Measurements from ENCODE around the gene TLE4. TPM values are rescaled to one million over a fixed set of nuclear protein-coding genes. Genes with fewer than 3 reads are reported as not detected.

The TLE4 gene
- total RNA-seq, 1 donor from 2014 or later: 62.6 TPM

DNA sequence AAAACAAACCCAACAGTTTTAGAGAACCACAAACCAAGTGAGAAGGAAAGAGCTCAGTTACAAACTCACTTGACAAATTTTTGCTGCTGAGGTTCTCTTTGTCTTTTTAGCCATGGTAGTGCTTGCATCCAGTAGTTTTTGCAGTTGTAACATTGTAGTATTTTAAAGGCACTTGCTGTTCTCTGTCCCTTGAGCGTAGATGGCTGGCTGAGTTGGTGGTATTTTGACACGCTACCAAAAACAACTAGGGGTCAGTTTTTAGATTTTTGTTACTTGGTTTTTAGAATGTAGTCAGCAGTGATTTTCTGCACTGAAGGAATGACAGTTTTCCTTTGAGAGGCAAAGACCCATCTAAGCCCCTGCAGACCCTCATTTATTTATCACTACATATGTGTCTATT is 58.0 kb downstream of the TLE4 start:
- H3K4me3 Mint-ChIP-seq: no peak overlapping the region
- intact Hi-C loops (cut with micrococcal nuclease): loop anchor here (2.0 kb wide), 1 partner anchor 21 kb away; no protein-coding TSS in a partner anchor
- no peak overlapping the region for H3K27ac Mint-ChIP-seq
- DNase-seq (no peak), ATAC-seq (ENCODE audit: low read depth) (no peak)
- peaks cover 14% of the 10 kb centered on the region for H3K36me3 Mint-ChIP-seq (ENCODE audit: low read depth)
- POLR2A ChIA-PET: interaction anchor here (1.1 kb wide), 1 partner anchor 58 kb away, joined by 3 read pairs; the partner anchor contains the start of gene TLE4
- CTCF ChIA-PET: no interaction called here
- no peaks in the 10 kb centered on the region for H3K27me3 Mint-ChIP-seq
- peaks cover 24% of the 10 kb centered on the region for H3K4me1 Mint-ChIP-seq
- TF ChIP-seq, protein P1, sequence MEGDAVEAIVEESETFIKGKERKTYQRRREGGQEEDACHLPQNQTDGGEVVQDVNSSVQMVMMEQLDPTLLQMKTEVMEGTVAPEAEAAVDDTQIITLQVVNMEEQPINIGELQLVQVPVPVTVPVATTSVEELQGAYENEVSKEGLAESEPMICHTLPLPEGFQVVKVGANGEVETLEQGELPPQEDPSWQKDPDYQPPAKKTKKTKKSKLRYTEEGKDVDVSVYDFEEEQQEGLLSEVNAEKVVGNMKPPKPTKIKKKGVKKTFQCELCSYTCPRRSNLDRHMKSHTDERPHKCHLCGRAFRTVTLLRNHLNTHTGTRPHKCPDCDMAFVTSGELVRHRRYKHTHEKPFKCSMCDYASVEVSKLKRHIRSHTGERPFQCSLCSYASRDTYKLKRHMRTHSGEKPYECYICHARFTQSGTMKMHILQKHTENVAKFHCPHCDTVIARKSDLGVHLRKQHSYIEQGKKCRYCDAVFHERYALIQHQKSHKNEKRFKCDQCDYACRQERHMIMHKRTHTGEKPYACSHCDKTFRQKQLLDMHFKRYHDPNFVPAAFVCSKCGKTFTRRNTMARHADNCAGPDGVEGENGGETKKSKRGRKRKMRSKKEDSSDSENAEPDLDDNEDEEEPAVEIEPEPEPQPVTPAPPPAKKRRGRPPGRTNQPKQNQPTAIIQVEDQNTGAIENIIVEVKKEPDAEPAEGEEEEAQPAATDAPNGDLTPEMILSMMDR (IDR thresholded peaks at IDR 0.05): no peak
- H3K9me3 Mint-ChIP-seq: no peaks in the 10 kb centered on the region

DNA sequence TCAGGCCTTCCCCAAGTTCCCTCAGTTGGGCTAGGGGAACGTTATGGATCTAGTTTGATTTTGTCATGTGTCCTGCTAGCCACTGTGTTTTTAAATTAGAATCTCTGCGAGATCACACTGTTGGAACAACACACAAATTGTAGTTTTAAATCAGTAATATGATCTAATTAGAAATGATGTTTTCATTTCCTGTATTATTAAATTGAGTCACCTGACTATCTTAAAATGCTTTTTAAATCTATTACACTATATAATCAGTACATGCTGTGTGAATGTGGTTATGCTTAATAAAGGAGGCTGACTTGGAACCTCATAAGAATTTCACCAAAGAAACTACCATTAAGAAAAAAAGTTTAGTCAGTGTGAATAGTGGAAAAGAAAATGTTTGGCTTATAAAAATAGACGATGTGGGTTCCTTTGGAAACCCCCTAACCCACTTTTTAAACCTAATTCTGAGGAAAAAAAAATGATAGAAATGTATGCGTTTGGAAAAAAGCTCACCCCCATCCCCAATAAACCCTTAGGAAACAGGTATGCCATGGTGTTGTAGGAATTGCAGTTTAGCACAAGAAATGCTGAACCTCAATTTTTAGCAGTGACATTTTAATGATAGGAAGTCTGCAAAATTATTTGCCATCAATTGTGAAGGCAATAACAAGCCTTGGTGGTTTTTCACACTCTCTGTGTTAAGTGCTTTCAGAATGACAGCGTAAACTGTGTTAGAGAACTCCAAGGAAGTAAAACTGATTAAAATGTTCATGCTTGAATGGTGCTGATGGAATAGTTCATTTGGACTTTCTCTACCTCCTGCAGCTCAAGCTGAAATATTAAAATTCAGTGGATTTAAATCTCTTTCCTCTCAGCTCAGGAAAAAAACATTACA is 59.0 kb downstream of the TLE4 start:
- TF ChIP-seq, protein P1 (IDR thresholded peaks at IDR 0.05): no peak
- Mint-ChIP-seq H3K36me3 (ENCODE audit: low read depth) (peaks cover 16% of the 10 kb centered on the region), H3K4me1 (peaks cover 19% of the 10 kb centered on the region), H3K27ac (no peak overlapping the region), H3K27me3 (no peaks in the 10 kb centered on the region), H3K9me3 (no peaks in the 10 kb centered on the region), H3K4me3 (no peak overlapping the region)
- DNase-seq (no peak), ATAC-seq (ENCODE audit: low read depth) (no peak)
- POLR2A ChIA-PET: no interaction called here
- CTCF ChIA-PET: no interaction called here
- intact Hi-C loops (cut with micrococcal nuclease): loop anchor here (2.0 kb wide), 1 partner anchor 20 kb away; no protein-coding TSS in a partner anchor

DNA sequence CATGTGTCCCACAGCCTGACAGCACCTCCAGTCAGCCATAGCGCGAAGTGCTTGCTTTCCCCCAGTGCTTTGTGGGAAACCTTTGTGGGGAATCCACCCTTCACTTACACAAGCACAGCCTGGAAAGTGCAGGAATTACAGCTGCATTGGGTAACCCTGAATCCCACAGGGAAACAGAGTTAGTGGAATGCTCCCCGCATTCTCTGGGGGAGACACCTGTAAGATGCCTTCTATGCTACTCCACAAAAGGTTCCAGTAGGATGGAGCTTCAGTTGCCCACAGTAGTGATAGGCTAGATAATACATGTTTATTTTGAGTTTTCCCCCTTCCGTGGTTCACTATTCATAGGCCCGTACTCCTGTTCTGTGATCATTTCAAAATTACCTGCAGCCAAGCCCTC is 60.3 kb downstream of the TLE4 start:
- intact Hi-C loops (cut with micrococcal nuclease): no loop called here
- Mint-ChIP-seq H3K27ac (no peak overlapping the region), H3K27me3 (no peaks in the 10 kb centered on the region), H3K9me3 (no peaks in the 10 kb centered on the region), H3K36me3 (ENCODE audit: low read depth) (peaks cover 21% of the 10 kb centered on the region), H3K4me3 (no peak overlapping the region), H3K4me1 (peaks cover 20% of the 10 kb centered on the region)
- TF ChIP-seq, protein P1 (IDR thresholded peaks at IDR 0.05): no peak
- ChIA-PET CTCF (no interaction called here), POLR2A (no interaction called here)
- ATAC-seq (ENCODE audit: low read depth) (no peak), DNase-seq (no peak)

DNA sequence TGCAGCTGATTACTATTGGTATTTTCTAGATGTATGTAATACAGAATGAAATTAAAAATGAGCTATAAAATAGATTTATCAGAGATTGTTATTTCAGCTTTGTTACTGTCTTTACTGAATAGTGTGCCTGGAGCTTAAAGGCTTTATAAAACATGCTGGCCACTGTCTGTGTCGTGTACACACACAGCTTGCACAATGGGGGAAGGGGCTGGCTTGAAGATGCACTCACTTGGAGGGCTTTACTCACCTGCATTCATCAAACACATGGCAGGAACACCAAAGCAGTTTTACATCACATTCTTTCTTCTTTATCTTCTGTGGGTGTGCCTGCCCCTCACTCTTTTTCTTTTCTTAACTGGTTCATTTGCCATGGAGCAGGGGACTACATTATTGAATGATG is 60.9 kb downstream of the TLE4 start:
- ATAC-seq (ENCODE audit: low read depth): no peak
- DNase-seq: no peak
- H3K9me3 Mint-ChIP-seq: peaks cover 2% of the 10 kb centered on the region
- TF ChIP-seq, protein P1 (IDR thresholded peaks at IDR 0.05): no peak
- peaks cover 27% of the 10 kb centered on the region for H3K4me1 Mint-ChIP-seq
- ChIA-PET POLR2A (no interaction called here), CTCF (no interaction called here)
- intact Hi-C loops (cut with micrococcal nuclease): no loop called here
- no peak overlapping the region for H3K27ac Mint-ChIP-seq
- no peak overlapping the region for H3K4me3 Mint-ChIP-seq
- no peaks in the 10 kb centered on the region for H3K27me3 Mint-ChIP-seq
- peaks cover 23% of the 10 kb centered on the region for H3K36me3 Mint-ChIP-seq (ENCODE audit: low read depth)

DNA sequence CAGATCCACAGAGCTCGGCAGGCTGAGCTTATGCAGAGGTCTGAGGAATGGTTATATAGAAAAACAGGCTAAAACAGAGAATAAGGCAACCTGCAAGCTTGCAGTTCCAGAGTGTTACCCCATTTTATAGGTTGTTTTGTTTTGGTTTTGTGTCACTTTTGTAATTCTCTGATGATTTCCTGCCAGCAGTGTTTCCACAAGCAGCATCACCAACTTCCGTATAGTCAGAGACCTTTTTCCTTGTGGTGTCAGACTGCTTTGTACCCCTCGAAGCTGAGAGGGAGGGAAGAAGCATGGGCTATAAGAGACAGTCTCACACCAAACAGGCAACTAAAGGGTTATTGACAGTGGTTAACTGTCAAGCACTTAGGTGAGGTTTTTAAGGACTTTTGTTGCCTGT is 61.8 kb downstream of the TLE4 start:
- ChIA-PET CTCF (no interaction called here), POLR2A (no interaction called here)
- TF ChIP-seq, protein P1 (IDR thresholded peaks at IDR 0.05): no peak
- DNase-seq: no peak
- H3K9me3 Mint-ChIP-seq: peaks cover 5% of the 10 kb centered on the region
- no peaks in the 10 kb centered on the region for H3K27me3 Mint-ChIP-seq
- no peak overlapping the region for H3K27ac Mint-ChIP-seq
- H3K4me1 Mint-ChIP-seq: peaks cover 27% of the 10 kb centered on the region
- H3K4me3 Mint-ChIP-seq: no peak overlapping the region
- intact Hi-C loops (cut with micrococcal nuclease): no loop called here
- ATAC-seq (ENCODE audit: low read depth): no peak
- peaks cover 23% of the 10 kb centered on the region for H3K36me3 Mint-ChIP-seq (ENCODE audit: low read depth)

Measured in activated B cell treated with CpG ODN at 0.5 μM for 24 hours (primary cell).